Thyroid gland (tissue), 4 donors: ENCODE measurements around the gene MTHFSD.

Source experiments
- POLR2A ChIP-seq, 2 donors: fragments of 450-650 bp; IDR thresholded peaks; one replicate each; pipeline ENCODE4 v1.6.1; 2017; ENCODE audit warnings: antibody characterized with exemption in 2 of 2, mild to moderate bottlenecking in 2 of 2, moderate library complexity in 1 of 2
- TF ChIP-seq, protein P1 (sequence below), 6 experiments: fragments of 200-600 bp in 3 of 6; fragments of 450-650 bp in 3 of 6; sonication (generic) in 3 of 6; IDR thresholded peaks; one replicate each; pipeline ENCODE4 v1.5.1; 2016 to 2019; ENCODE audit warnings: antibody characterized with exemption in 6 of 6, mild to moderate bottlenecking in 2 of 6, inconsistent platforms in 1 of 6, moderate library complexity in 1 of 6

DNA sequence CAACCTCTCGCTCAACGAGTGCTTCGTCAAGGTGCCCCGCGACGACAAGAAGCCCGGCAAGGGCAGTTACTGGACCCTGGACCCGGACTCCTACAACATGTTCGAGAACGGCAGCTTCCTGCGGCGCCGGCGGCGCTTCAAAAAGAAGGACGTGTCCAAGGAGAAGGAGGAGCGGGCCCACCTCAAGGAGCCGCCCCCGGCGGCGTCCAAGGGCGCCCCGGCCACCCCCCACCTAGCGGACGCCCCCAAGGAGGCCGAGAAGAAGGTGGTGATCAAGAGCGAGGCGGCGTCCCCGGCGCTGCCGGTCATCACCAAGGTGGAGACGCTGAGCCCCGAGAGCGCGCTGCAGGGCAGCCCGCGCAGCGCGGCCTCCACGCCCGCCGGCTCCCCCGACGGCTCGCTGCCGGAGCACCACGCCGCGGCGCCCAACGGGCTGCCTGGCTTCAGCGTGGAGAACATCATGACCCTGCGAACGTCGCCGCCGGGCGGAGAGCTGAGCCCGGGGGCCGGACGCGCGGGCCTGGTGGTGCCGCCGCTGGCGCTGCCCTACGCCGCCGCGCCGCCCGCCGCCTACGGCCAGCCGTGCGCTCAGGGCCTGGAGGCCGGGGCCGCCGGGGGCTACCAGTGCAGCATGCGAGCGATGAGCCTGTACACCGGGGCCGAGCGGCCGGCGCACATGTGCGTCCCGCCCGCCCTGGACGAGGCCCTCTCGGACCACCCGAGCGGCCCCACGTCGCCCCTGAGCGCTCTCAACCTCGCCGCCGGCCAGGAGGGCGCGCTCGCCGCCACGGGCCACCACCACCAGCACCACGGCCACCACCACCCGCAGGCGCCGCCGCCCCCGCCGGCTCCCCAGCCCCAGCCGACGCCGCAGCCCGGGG, 12.9 kb upstream of the MTHFSD start:
- TF ChIP-seq, protein P1, sequence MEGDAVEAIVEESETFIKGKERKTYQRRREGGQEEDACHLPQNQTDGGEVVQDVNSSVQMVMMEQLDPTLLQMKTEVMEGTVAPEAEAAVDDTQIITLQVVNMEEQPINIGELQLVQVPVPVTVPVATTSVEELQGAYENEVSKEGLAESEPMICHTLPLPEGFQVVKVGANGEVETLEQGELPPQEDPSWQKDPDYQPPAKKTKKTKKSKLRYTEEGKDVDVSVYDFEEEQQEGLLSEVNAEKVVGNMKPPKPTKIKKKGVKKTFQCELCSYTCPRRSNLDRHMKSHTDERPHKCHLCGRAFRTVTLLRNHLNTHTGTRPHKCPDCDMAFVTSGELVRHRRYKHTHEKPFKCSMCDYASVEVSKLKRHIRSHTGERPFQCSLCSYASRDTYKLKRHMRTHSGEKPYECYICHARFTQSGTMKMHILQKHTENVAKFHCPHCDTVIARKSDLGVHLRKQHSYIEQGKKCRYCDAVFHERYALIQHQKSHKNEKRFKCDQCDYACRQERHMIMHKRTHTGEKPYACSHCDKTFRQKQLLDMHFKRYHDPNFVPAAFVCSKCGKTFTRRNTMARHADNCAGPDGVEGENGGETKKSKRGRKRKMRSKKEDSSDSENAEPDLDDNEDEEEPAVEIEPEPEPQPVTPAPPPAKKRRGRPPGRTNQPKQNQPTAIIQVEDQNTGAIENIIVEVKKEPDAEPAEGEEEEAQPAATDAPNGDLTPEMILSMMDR (IDR thresholded peaks at IDR 0.05) = no peak
- no peak for TF ChIP-seq POLR2A (IDR thresholded peaks at IDR 0.05)
